GM12892 (cell line): Measurements from ENCODE around the gene COP1.

Experiments used
- POLR2A ChIP-seq: IDR thresholded peaks from 2 replicates; pipeline ENCODE4 v1.6.1; 2011; ENCODE audit warnings: low read depth, low read length, control low read depth
- POLR2AphosphoS5 ChIP-seq: IDR thresholded peaks from 2 replicates; pipeline ENCODE4 v1.6.1; 2011; ENCODE audit warnings: low read depth, low read length, control low read depth

DNA sequence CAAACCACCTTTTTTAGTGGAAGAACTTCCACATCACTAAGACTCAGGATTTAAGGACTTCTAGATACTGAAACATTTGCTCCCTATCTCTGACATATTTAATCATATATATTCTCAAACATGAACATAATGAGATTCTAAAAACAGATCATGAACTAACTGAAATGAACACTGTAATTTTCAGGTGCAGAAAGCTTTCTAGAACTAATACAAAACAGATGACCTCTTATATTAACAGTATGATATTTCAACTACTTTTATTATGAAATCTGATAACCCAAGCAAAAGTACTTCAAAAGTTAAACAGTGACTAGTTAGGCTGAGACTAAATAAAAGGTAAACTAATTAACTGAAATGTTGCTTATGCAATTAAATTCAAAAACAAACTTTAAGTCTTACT is 157.5 kb downstream of the COP1 start:
- TF ChIP-seq POLR2AphosphoS5 (no peak), POLR2A (no peak)
